Memory B cell (primary cell): ENCODE measurements around the gene CDH11.

ENCODE experiments used
- ATAC-seq: fragments of 150-1000 bp; cut with Tn5 transposase; 2 replicates; pipeline ENCODE4 v1.10.0; 2021; ENCODE audit warnings: low read depth, mild to moderate bottlenecking, moderate library complexity
- DNase-seq, 2 donors: peaks; one replicate each; pipeline ENCODE4 v3.0.0; 2022; ENCODE audit warnings: low spot score in 2 of 2
- H3K27ac Mint-ChIP-seq: one replicate; pipeline ENCODE4 v1.8.0; 2022; ENCODE audit warnings: mild to moderate bottlenecking, moderate library complexity, mixed read lengths
- H3K27me3 Mint-ChIP-seq: one replicate; pipeline ENCODE4 v1.8.0; 2022; ENCODE audit warnings: mixed read lengths
- H3K36me3 Mint-ChIP-seq: one replicate; pipeline ENCODE4 v1.8.0; 2022; ENCODE audit warnings: mild to moderate bottlenecking, mixed read lengths
- H3K4me1 Mint-ChIP-seq: one replicate; pipeline ENCODE4 v1.8.0; 2022; ENCODE audit warnings: mixed read lengths
- H3K4me3 Mint-ChIP-seq: one replicate; pipeline ENCODE4 v1.8.0; 2022; ENCODE audit warnings: mild to moderate bottlenecking, moderate library complexity, mixed read lengths
- H3K9me3 Mint-ChIP-seq: one replicate; pipeline ENCODE4 v1.8.0; 2022; ENCODE audit warnings: mixed read lengths

CDH11 gene

DNA sequence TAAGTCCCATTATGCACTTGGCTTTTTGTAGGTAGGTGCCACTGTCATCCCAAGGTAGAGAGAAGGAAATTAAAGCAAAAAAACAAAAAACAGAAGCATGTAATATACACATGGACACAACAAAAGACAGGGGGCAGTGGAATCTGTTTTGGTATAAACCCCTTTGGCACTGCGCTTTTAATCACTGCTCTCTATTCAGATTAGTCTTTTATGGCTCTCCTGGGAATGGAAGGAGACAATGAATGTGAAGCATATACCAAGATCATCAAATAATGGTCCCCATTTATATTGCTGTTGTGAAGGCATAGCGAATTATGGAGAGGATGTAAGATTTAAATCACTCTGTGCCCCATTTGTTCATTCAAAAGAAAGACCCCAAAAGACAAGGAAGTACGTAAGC is 17.4 kb downstream of the CDH11 start:
- DNase-seq: no peak
- Mint-ChIP-seq H3K27me3 (no peaks in the 10 kb centered on the region), H3K9me3 (peaks cover 5% of the 10 kb centered on the region), H3K4me1 (no peaks in the 10 kb centered on the region), H3K4me3 (no peak overlapping the region), H3K36me3 (no peaks in the 10 kb centered on the region), H3K27ac (no peak overlapping the region)
- ATAC-seq: no peak

- H3K4me1 Mint-ChIP-seq: no peaks in the 10 kb centered on the region
- no peaks in the 10 kb centered on the region for H3K27me3 Mint-ChIP-seq
- H3K4me3 Mint-ChIP-seq: no peak overlapping the region
- no peaks in the 10 kb centered on the region for H3K36me3 Mint-ChIP-seq
- no peak for ATAC-seq
- H3K9me3 Mint-ChIP-seq: peaks cover 5% of the 10 kb centered on the region
- DNase-seq: no peak
- H3K27ac Mint-ChIP-seq: no peak overlapping the region
These were observed 19.5 kb downstream of the CDH11 start for GRCh38 chr16:65102326-65102725.

DNA sequence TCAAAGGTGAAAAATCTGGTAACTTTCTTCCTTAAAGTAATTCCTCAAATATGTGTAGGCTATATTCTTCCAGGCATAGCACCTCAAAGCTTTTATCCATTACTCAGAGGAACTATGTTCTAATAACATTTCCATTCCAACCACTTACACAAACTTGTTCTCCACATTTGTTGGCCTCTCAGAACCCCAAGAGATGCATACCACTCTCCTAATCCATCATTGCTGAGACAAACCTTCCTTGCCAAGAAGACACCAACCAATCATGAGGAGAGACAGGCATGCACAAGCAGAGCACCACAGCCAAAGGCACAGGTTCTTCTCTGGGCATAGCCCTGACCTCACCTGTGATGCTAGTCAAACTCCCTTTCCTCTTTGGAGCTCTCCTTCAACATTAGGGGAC is 20.9 kb downstream of the CDH11 start:
- DNase-seq: no peak
- no peaks in the 10 kb centered on the region for H3K4me1 Mint-ChIP-seq
- H3K36me3 Mint-ChIP-seq: no peaks in the 10 kb centered on the region
- H3K27me3 Mint-ChIP-seq: no peaks in the 10 kb centered on the region
- peaks cover 5% of the 10 kb centered on the region for H3K9me3 Mint-ChIP-seq
- no peak overlapping the region for H3K27ac Mint-ChIP-seq
- H3K4me3 Mint-ChIP-seq: no peak overlapping the region
- no peak for ATAC-seq

- no peaks in the 10 kb centered on the region for H3K27me3 Mint-ChIP-seq
- H3K27ac Mint-ChIP-seq: no peak overlapping the region
- H3K9me3 Mint-ChIP-seq: peaks cover 5% of the 10 kb centered on the region
- no peaks in the 10 kb centered on the region for H3K36me3 Mint-ChIP-seq
- ATAC-seq (no peak), DNase-seq (no peak)
- H3K4me1 Mint-ChIP-seq: no peaks in the 10 kb centered on the region
- H3K4me3 Mint-ChIP-seq: no peak overlapping the region
These were observed 22.3 kb downstream of the CDH11 start for GRCh38 chr16:65099607-65100006.

DNA sequence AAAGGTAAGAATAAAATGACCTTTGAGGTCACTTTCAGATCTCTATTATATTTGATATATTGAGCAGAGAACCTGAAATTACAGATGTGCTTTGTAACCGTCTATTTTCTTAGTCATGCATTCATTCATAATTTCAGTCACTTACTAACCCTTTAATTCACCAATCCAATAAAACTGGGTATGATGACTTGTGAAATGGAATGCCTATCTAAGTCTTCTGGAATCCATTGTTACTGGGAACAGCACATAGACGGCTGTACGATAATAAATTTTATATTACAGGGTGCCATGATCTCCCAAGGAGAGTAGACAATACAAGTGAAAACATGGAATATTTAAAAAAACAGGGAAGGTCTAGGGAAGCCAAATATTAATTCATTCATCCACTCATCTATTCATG is 22.9 kb downstream of the CDH11 start:
- ATAC-seq (no peak), DNase-seq (no peak)
- Mint-ChIP-seq H3K4me3 (no peak overlapping the region), H3K36me3 (no peaks in the 10 kb centered on the region), H3K27ac (no peak overlapping the region), H3K4me1 (no peaks in the 10 kb centered on the region), H3K9me3 (peaks cover 5% of the 10 kb centered on the region), H3K27me3 (no peaks in the 10 kb centered on the region)

GRCh38 chr16:65097296-65097695 is 24.6 kb downstream of the CDH11 start:
- no peaks in the 10 kb centered on the region for H3K27me3 Mint-ChIP-seq
- H3K36me3 Mint-ChIP-seq: no peaks in the 10 kb centered on the region
- no peak overlapping the region for H3K27ac Mint-ChIP-seq
- no peaks in the 10 kb centered on the region for H3K4me1 Mint-ChIP-seq
- DNase-seq (no peak), ATAC-seq (no peak)
- peaks cover 5% of the 10 kb centered on the region for H3K9me3 Mint-ChIP-seq
- no peak overlapping the region for H3K4me3 Mint-ChIP-seq

- H3K36me3 Mint-ChIP-seq: no peaks in the 10 kb centered on the region
- H3K27ac Mint-ChIP-seq: no peak overlapping the region
- ATAC-seq: no peak
- no peak for DNase-seq
- no peaks in the 10 kb centered on the region for H3K4me1 Mint-ChIP-seq
- peaks cover 6% of the 10 kb centered on the region for H3K9me3 Mint-ChIP-seq
- H3K4me3 Mint-ChIP-seq: no peak overlapping the region
- H3K27me3 Mint-ChIP-seq: no peaks in the 10 kb centered on the region
These were observed 26.0 kb downstream of the CDH11 start for GRCh38 chr16:65095906-65096305.

- H3K27ac Mint-ChIP-seq: no peak overlapping the region
- H3K4me3 Mint-ChIP-seq: no peak overlapping the region
- peaks cover 6% of the 10 kb centered on the region for H3K9me3 Mint-ChIP-seq
- DNase-seq (no peak), ATAC-seq (no peak)
- no peaks in the 10 kb centered on the region for H3K27me3 Mint-ChIP-seq
- H3K4me1 Mint-ChIP-seq: no peaks in the 10 kb centered on the region
- H3K36me3 Mint-ChIP-seq: no peaks in the 10 kb centered on the region
These were observed 26.7 kb downstream of the CDH11 start for GRCh38 chr16:65095090-65095728.

GRCh38 chr16:65094009-65094408 is 27.9 kb downstream of the CDH11 start:
- Mint-ChIP-seq H3K36me3 (no peaks in the 10 kb centered on the region), H3K27me3 (no peaks in the 10 kb centered on the region), H3K27ac (no peak overlapping the region), H3K4me3 (no peak overlapping the region), H3K9me3 (peaks cover 2% of the 10 kb centered on the region), H3K4me1 (no peaks in the 10 kb centered on the region)
- ATAC-seq: no peak
- DNase-seq: no peak

DNA sequence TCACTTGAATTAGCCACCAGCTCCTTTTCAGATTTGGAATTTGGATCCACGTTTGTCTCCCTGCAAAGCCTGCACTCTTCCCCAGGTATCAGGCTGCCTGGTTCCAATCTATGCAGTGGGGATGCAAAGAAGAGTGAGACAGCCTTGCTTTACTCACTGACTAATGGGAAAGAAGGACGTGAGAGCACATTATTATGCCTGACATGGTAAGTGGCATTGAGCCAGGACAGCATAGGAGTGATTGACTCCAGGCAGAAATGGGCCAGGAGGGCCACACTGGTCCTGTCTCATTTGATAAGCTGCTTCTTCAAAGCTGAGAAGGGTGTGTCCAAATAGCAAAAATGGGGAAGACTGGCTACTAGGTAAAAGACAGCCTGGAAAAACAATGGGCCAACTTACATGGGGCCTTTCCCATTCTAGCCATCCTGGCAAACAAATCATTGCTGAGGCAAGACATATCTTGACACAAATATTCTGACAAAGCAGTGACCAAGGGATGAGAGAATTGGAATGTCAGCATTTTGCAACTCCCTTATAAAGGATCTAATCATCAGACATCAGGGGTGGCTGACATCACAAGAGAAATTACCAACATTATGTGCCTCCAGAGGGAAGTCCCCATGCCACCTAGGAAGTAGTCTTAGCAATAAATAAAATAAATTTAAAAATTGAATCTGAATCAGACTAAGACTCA is 38.6 kb downstream of the CDH11 start:
- H3K27me3 Mint-ChIP-seq: no peaks in the 10 kb centered on the region
- no peak overlapping the region for H3K27ac Mint-ChIP-seq
- H3K4me3 Mint-ChIP-seq: no peak overlapping the region
- DNase-seq (no peak), ATAC-seq (no peak)
- no peaks in the 10 kb centered on the region for H3K4me1 Mint-ChIP-seq
- H3K36me3 Mint-ChIP-seq: no peaks in the 10 kb centered on the region
- no peaks in the 10 kb centered on the region for H3K9me3 Mint-ChIP-seq

- Mint-ChIP-seq H3K27ac (no peak overlapping the region), H3K27me3 (no peaks in the 10 kb centered on the region), H3K9me3 (no peaks in the 10 kb centered on the region), H3K36me3 (no peaks in the 10 kb centered on the region), H3K4me3 (no peak overlapping the region), H3K4me1 (no peaks in the 10 kb centered on the region)
- ATAC-seq (no peak), DNase-seq (no peak)
These were observed 42.3 kb downstream of the CDH11 start for GRCh38 chr16:65079549-65079948.

DNA sequence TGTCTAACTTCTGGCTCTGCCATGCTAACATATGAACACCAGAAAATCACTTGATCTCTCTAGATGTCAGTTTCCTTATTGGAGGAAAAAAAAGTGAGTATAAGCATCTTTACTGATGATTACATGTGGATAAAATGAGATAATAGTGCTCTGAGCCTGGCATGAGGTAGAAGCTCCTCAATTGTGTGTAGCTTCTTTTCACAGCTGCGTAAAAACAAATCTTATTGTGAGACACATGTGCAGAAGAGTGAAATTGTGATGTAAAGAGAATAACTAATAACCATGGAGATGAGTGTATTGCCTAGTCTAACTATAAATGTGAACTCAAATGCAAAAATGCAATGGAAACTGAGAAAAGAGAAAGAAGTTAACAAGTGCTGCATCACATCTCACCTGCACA is 44.7 kb downstream of the CDH11 start:
- Mint-ChIP-seq H3K4me3 (no peak overlapping the region), H3K4me1 (no peaks in the 10 kb centered on the region), H3K27me3 (no peaks in the 10 kb centered on the region), H3K36me3 (no peaks in the 10 kb centered on the region), H3K27ac (no peak overlapping the region), H3K9me3 (peaks cover 1% of the 10 kb centered on the region)
- DNase-seq (no peak), ATAC-seq (no peak)

GRCh38 chr16:65075877-65076276 is 46.0 kb downstream of the CDH11 start:
- DNase-seq: no peak
- Mint-ChIP-seq H3K4me1 (no peaks in the 10 kb centered on the region), H3K27ac (no peak overlapping the region), H3K27me3 (no peaks in the 10 kb centered on the region), H3K4me3 (no peak overlapping the region), H3K36me3 (no peaks in the 10 kb centered on the region), H3K9me3 (peaks cover 1% of the 10 kb centered on the region)
- no peak for ATAC-seq

GRCh38 chr16:65071433-65072311 is 50.2 kb downstream of the CDH11 start:
- Mint-ChIP-seq H3K9me3 (peaks cover 1% of the 10 kb centered on the region), H3K4me1 (no peaks in the 10 kb centered on the region), H3K27me3 (no peaks in the 10 kb centered on the region), H3K4me3 (no peak overlapping the region), H3K27ac (no peak overlapping the region), H3K36me3 (no peaks in the 10 kb centered on the region)
- DNase-seq (no peak), ATAC-seq (no peak)
